Kidney (tissue), 14 donors: Measurements from ENCODE around the gene MT1G. TPM values are rescaled to one million over a fixed set of nuclear protein-coding genes. Genes with fewer than 3 reads are reported as not detected.

Experiments
- DNase-seq, 5 donors: peaks; one replicate each; pipeline ENCODE4 v3.0.0-alpha.2; 2013 to 2020
- FAIRE-seq: peaks from 2 replicates; lab custom pipeline; 2012; peaks lifted over from hg19 to GRCh38; lab: Jason Lieb, UNC
- H3K27ac ChIP-seq, 2 donors: one replicate each; pipeline ENCODE4 v1.7.0; 2013; ENCODE audit warnings: low read depth in 2 of 2, low read length in 2 of 2, inconsistent platforms in 1 of 2
- H3K27me3 ChIP-seq: one replicate; pipeline ENCODE4 v1.7.1; 2013; ENCODE audit warnings: low read length, inconsistent platforms; ENCODE audit not compliant: control insufficient read depth, insufficient read depth
- H3K36me3 ChIP-seq, 3 donors: one replicate each; pipeline versions ENCODE4 v1.7.0 to v1.7.1; 2013; ENCODE audit warnings: low read length in 3 of 3, control low read depth in 1 of 3, inconsistent platforms in 1 of 3; ENCODE audit not compliant: insufficient read depth in 3 of 3, control insufficient read depth in 2 of 3
- H3K4me1 ChIP-seq, 3 donors: one replicate each; pipeline versions ENCODE4 v1.7.0 to v1.7.1; 2013; ENCODE audit warnings: low read length in 3 of 3, inconsistent platforms in 1 of 3, low read depth in 1 of 3; ENCODE audit not compliant: control insufficient read depth in 2 of 3, insufficient read depth in 2 of 3
- H3K4me3 ChIP-seq, 3 donors: one replicate each; pipeline versions ENCODE4 v1.7.0 to v1.8.1; 2013; ENCODE audit warnings: low read length in 3 of 3, control low read depth in 1 of 3, inconsistent platforms in 1 of 3
- H3K9ac ChIP-seq, 3 donors: one replicate each; pipeline versions ENCODE4 v1.7.0 to v1.7.1; 2013; ENCODE audit warnings: low read length in 3 of 3, control low read depth in 1 of 3, inconsistent platforms in 1 of 3
- H3K9me3 ChIP-seq, 3 donors: one replicate each; pipeline versions ENCODE4 v1.7.0 to v1.7.1; 2013; ENCODE audit warnings: low read length in 3 of 3, control low read depth in 1 of 3, inconsistent platforms in 1 of 3; ENCODE audit not compliant: control insufficient read depth in 2 of 3, insufficient read depth in 1 of 3
- intact Hi-C: fragments of 100-400 bp; cut with DNase I; formaldehyde crosslinking; loops from one replicate; pipeline ENCODE4 v1.11.1; 2022
- polyA plus RNA-seq: library from polyadenylated mRNA; stranded (reverse); fragments of 350-450 nt; fragmentation: Illumina TruSeq; extraction: RNeasy Lipid Tissue Mini Kit (QIAGEN cat#74804); gene quantifications from one replicate; pipeline ENCODE4 v1.2.3, GENCODE V29; 2014; ENCODE audit warnings: low read depth, low replicate concordance; ENCODE audit not compliant: insufficient read depth
- total RNA-seq: library from RNA; stranded (reverse); fragmentation: NEBNext Ultra II Directional; extraction: Animal tissue kit (Norgen Biotek cat#: 25700); gene quantifications from one replicate; pipeline ENCODE4 v1.2.1, GENCODE V29; 2021
- TF ChIP-seq, protein P1 (sequence below): IDR thresholded peaks from 3 replicates; pipeline ENCODE4 v1.5.1; 2012; ENCODE audit warnings: mild to moderate bottlenecking, moderate library complexity, borderline replicate concordance; ENCODE audit not compliant: insufficient read depth; ENCODE audit errors: extremely low read depth
- donor health status: control.
- donor health status: control.
- donor health status: control.
- donor health status: control.
- donor health status: control.
- donor health status: DM: yes; HTN: yes; CAD: no.
- donor health status: Normal renal cell carcinoma (clear cell type).

MT1G gene
- total and polyA plus RNA-seq, 2 donors from 2014 or later: 33.6 to 2,564 TPM

- Histone ChIP-seq H3K9me3 (peaks cover 0 to 1% (median 0%) of the 10 kb centered on the region in 3 donors), H3K4me1 (no peaks in the 10 kb centered on the region), H3K9ac (no peak overlapping the region), H3K4me3 (no peak overlapping the region), H3K36me3 (no peaks in the 10 kb centered on the region), H3K27me3 (no peaks in the 10 kb centered on the region), H3K27ac (no peak overlapping the region)
- no peak for FAIRE-seq
- TF ChIP-seq, protein P1, sequence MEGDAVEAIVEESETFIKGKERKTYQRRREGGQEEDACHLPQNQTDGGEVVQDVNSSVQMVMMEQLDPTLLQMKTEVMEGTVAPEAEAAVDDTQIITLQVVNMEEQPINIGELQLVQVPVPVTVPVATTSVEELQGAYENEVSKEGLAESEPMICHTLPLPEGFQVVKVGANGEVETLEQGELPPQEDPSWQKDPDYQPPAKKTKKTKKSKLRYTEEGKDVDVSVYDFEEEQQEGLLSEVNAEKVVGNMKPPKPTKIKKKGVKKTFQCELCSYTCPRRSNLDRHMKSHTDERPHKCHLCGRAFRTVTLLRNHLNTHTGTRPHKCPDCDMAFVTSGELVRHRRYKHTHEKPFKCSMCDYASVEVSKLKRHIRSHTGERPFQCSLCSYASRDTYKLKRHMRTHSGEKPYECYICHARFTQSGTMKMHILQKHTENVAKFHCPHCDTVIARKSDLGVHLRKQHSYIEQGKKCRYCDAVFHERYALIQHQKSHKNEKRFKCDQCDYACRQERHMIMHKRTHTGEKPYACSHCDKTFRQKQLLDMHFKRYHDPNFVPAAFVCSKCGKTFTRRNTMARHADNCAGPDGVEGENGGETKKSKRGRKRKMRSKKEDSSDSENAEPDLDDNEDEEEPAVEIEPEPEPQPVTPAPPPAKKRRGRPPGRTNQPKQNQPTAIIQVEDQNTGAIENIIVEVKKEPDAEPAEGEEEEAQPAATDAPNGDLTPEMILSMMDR: no peak
- intact Hi-C loops: no loop called here
- no peak for DNase-seq
These were observed 27.4 kb upstream of the MT1G start for GRCh38 chr16:56695246-56695645.

DNA sequence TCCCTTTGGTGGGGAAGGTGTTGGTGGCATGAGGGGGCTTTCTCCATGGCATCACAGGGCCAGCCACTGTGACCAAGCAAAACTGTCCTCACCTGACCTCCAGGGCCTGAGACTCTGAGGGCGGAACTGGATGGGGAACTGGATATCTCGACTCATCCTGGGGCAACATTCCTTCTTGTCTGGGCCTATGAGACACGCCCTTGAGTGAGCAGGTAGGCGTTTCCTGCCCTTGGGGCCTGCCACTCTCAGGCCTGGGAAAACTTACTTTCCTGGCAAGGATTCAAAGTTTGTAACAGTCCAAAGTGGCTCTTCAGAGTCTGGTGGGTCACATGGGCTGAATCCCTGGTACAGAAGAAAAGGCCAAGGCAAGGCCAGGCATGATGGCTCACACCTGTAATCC lies 24.0 kb upstream of the MT1G start:
- Histone ChIP-seq H3K4me3 (no peak overlapping the region), H3K27me3 (no peaks in the 10 kb centered on the region), H3K9me3 (peaks cover 0 to 1% (median 0%) of the 10 kb centered on the region in 3 donors), H3K4me1 (no peaks in the 10 kb centered on the region), H3K36me3 (no peaks in the 10 kb centered on the region), H3K9ac (no peak overlapping the region), H3K27ac (no peak overlapping the region)
- DNase-seq (peak in 4 of 5 donors; percentile 32 to 72 (median 45)), FAIRE-seq (no peak)
- TF ChIP-seq, protein P1: no peak
- intact Hi-C loops: no loop called here

DNA sequence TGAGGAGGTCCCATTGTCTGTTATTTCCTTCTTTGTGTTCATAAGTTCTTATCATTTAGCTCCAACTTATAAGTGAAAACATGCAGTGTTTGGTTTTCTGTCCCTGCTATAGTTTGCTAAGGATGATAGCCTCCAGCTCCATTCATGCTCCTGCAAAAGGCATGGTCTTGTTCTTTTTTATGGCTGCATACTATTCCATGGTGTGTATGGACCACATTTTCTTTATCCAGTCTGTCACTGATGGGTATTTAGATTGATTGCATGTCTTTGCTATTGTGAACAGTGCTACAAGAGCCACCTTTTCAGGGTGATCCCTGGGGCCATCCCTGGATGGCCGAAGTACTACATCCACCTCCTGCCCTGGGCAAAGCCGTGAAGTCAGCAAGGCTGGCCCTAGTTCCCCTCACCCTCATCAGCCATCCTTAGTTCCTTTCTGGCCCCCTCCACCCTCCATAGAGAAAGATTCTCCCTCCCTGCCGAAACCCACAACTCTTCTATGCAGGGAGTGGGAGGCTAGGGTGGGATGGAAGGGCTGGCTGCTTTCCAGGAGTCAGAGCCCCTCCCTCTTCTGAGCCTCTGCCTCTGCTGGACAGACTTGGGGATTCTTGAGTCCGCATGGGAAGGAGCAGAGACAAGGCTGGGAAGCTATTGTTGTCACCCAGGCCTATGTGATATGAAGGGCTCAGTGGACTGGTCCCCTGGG lies 22.7 kb upstream of the MT1G start:
- H3K4me1 ChIP-seq: no peaks in the 10 kb centered on the region
- no peak overlapping the region for H3K27ac ChIP-seq
- no peak overlapping the region for H3K9ac ChIP-seq
- no peaks in the 10 kb centered on the region for H3K36me3 ChIP-seq
- H3K27me3 ChIP-seq: no peaks in the 10 kb centered on the region
- FAIRE-seq: no peak
- DNase-seq: no peak
- H3K9me3 ChIP-seq: peaks cover 0 to 1% (median 0%) of the 10 kb centered on the region in 3 donors
- no peak overlapping the region for H3K4me3 ChIP-seq
- intact Hi-C loops: no loop called here
- TF ChIP-seq, protein P1: no peak
